GM08714 (cell line): ENCODE results near the gene LUZP2.

Experiments used
- H3K4me3 ChIP-seq: fragments of 200-500 bp; sonication (Bioruptor generic); 2 replicates; pipeline ENCODE4 v1.5.1; 2014; ENCODE audit warnings: mild to moderate bottlenecking, low read length, inconsistent platforms
- ZNF274 ChIP-seq: IDR thresholded peaks from 2 replicates; pipeline ENCODE4 v1.6.1; 2012; ENCODE audit warnings: mild to moderate bottlenecking, low read depth, low read length

The LUZP2 gene

GRCh38 chr11:24496736-24497725 is at the start of gene LUZP2:
LUZP2 (plus strand) TSS chr11:24497053.
- no peak for TF ChIP-seq ZNF274
- no peak within 1 kb of the TSS for H3K4me3 ChIP-seq

GRCh38 chr11:24453129-24453718 is 43.6 kb upstream of the LUZP2 start:
- TF ChIP-seq ZNF274 = no peak
- no peak overlapping the region for H3K4me3 ChIP-seq

GRCh38 chr11:24457985-24458384 is 38.9 kb upstream of the LUZP2 start:
- TF ChIP-seq ZNF274 = no peak
- no peak overlapping the region for H3K4me3 ChIP-seq

GRCh38 chr11:24470431-24470830 is 26.4 kb upstream of the LUZP2 start:
- TF ChIP-seq ZNF274 = no peak

GRCh38 chr11:24471084-24471483 is 25.8 kb upstream of the LUZP2 start:
- H3K4me3 ChIP-seq = no peak overlapping the region
- no peak for TF ChIP-seq ZNF274

More at GRCh38 chr11:24470431-24470830, 26.4 kb upstream of the LUZP2 start:
- H3K4me3 ChIP-seq = no peak overlapping the region

GRCh38 chr11:24478718-24479117 is 18.1 kb upstream of the LUZP2 start:
- TF ChIP-seq ZNF274 = no peak
- H3K4me3 ChIP-seq = no peak overlapping the region

GRCh38 chr11:24489477-24489876 is 7.4 kb upstream of the LUZP2 start:
- H3K4me3 ChIP-seq = no peak overlapping the region
- no peak for TF ChIP-seq ZNF274

- H3K4me3 ChIP-seq = no peak overlapping the region
- TF ChIP-seq ZNF274 = no peak
These were observed 492 bp upstream of the LUZP2 start for GRCh38 chr11:24496386-24496735.

- no peak for TF ChIP-seq ZNF274
- H3K4me3 ChIP-seq = no peak overlapping the region
These were observed 978 bp downstream of the LUZP2 start for GRCh38 chr11:24497831-24498230.

- no peak overlapping the region for H3K4me3 ChIP-seq
These were observed 5.6 kb downstream of the LUZP2 start for GRCh38 chr11:24502425-24502824.

GRCh38 chr11:24509114-24509513 is 12.3 kb downstream of the LUZP2 start:
- TF ChIP-seq ZNF274 = no peak
- no peak overlapping the region for H3K4me3 ChIP-seq

More at GRCh38 chr11:24502425-24502824, 5.6 kb downstream of the LUZP2 start:
- TF ChIP-seq ZNF274 = no peak

GRCh38 chr11:24511511-24511910 is 14.7 kb downstream of the LUZP2 start:
- no peak for TF ChIP-seq ZNF274
- no peak overlapping the region for H3K4me3 ChIP-seq

GRCh38 chr11:24513479-24514218 is 16.8 kb downstream of the LUZP2 start:
- no peak for TF ChIP-seq ZNF274
- H3K4me3 ChIP-seq = no peak overlapping the region

- H3K4me3 ChIP-seq = no peak overlapping the region
- TF ChIP-seq ZNF274 = no peak
These were observed 17.4 kb downstream of the LUZP2 start for GRCh38 chr11:24514219-24514594.
